DND-41 (cell line): ENCODE data around the gene CCDC167.

Experiments
- ATAC-seq: fragments of 200-7000 bp; cut with Tn5 transposase; 3 replicates; pipeline ENCODE4 v1.9.1; 2021; ENCODE audit warnings: low read depth; ENCODE audit not compliant: insufficient read depth
- DNase-seq: peaks from one replicate; pipeline ENCODE4 v3.0.0-alpha.2; 2020
- H2AFZ ChIP-seq: 2 replicates; pipeline ENCODE4 v1.6.0; 2012; ENCODE audit warnings: low read depth, low read length
- H3K27ac ChIP-seq: 2 replicates; pipeline ENCODE4 v1.5.1; 2012; ENCODE audit warnings: low read length, inconsistent platforms
- H3K27me3 ChIP-seq: fragments of 200-600 bp; sonication (generic); 2 replicates; pipeline ENCODE4 v1.6.0; 2012; ENCODE audit warnings: low read length, mild to moderate bottlenecking, inconsistent platforms; ENCODE audit not compliant: insufficient read depth, poor library complexity
- H3K36me3 ChIP-seq: 2 replicates; pipeline ENCODE4 v1.5.1; 2012; ENCODE audit warnings: low read length, inconsistent platforms; ENCODE audit not compliant: insufficient read depth
- H3K4me1 ChIP-seq: 2 replicates; pipeline ENCODE4 v1.5.1; 2012; ENCODE audit warnings: mild to moderate bottlenecking, low read length; ENCODE audit not compliant: insufficient read depth
- H3K4me2 ChIP-seq: 2 replicates; pipeline ENCODE4 v1.6.0; 2012; ENCODE audit warnings: mild to moderate bottlenecking, moderate library complexity, low read length, inconsistent platforms; ENCODE audit not compliant: insufficient read depth
- H3K4me3 ChIP-seq, 2 experiments: fragments of 200-600 bp in 1 of 2; shearing (Covaris generic) in 1 of 2; 2 replicates each; pipeline ENCODE4 v1.5.1; 2012 to 2016; ENCODE audit warnings: inconsistent platforms in 2 of 2, low read length in 2 of 2, mild to moderate bottlenecking in 2 of 2, low read depth in 1 of 2, moderate library complexity in 1 of 2
- H3K79me2 ChIP-seq: 2 replicates; pipeline ENCODE4 v1.6.0; 2012; ENCODE audit warnings: low read length, inconsistent platforms; ENCODE audit not compliant: insufficient read depth
- H3K9ac ChIP-seq: 2 replicates; pipeline ENCODE4 v1.6.0; 2012; ENCODE audit warnings: low read depth, mild to moderate bottlenecking, inconsistent platforms, low read length, moderate library complexity
- H3K9me3 ChIP-seq: 2 replicates; pipeline ENCODE4 v1.5.1; 2012; ENCODE audit warnings: low read length, moderate library complexity, mild to moderate bottlenecking, inconsistent platforms; ENCODE audit not compliant: insufficient read depth, severe bottlenecking
- H4K20me1 ChIP-seq: 2 replicates; pipeline ENCODE4 v1.6.0; 2012; ENCODE audit warnings: low read length; ENCODE audit not compliant: insufficient read depth
- CTCF ChIP-seq: IDR thresholded peaks from 2 replicates; pipeline ENCODE4 v1.5.1; 2012; ENCODE audit warnings: borderline replicate concordance, low read length, moderate library complexity, mild to moderate bottlenecking; ENCODE audit not compliant: poor library complexity, severe bottlenecking; ENCODE audit errors: extremely low read depth
- EZH2 ChIP-seq: IDR thresholded peaks from 3 replicates; pipeline ENCODE4 v1.6.1; 2012; ENCODE audit warnings: borderline replicate concordance, low read depth, mild to moderate bottlenecking, moderate library complexity, low read length, inconsistent platforms; ENCODE audit not compliant: severe bottlenecking

The CCDC167 gene

DNA sequence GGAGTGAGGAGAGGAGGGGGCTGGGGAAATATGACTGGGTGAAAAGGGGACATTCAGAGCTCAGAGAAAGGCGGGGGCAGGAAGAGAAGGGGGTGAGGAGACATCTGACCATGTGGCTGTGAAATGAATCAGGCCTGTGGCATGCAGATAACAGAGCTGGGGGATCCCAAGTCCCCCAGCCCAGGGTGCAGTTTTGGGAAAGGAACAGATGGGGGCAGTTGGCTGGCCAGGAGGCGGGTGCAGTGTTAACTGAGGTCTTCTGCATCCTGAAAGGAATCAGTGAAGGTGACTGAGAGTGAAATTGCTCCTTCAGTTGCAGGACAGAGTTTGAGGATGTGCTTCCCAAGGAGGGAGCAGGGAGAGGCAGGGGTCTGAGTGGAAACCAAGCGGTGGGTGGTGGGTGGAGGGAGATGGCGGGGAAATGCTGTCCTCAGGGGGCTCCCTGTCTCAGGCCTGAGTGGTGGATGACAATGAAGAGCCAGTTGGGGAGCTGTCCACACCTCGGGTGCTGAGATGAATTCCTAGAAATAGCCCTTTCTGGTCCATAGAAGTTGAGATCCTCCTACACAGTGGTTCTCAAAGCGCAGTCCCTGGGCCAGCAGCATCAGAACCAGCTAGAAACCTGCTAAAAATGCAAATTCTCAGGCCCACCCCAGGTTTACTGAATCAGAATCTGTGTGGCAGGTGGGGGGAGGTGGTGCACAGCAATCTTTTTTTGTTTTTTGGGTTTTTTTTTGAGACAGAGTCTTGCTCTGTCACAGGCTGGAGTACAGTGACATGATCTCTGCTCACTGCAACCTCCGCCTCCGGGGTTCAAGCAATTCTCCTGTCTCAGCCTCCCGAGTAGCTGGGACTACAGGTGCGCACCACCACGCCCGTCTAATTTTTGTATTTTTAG, 26.0 kb upstream of the CCDC167 start:
- no peaks in the 10 kb centered on the region for H3K79me2 ChIP-seq
- no peak overlapping the region for H2AFZ ChIP-seq
- no peak overlapping the region for H3K27ac ChIP-seq
- H4K20me1 ChIP-seq, result 0 out of 2 replicates have a peak, but pooled peaks cover 2% of the 10 kb centered on the region
- no peak overlapping the region for H3K4me3 ChIP-seq
- peaks cover 2% of the 10 kb centered on the region for H3K27me3 ChIP-seq
- ATAC-seq, result peak; percentile 48; the same call in 2 of the 3 replicates
- H3K36me3 ChIP-seq, result no peaks in the 10 kb centered on the region
- no peak overlapping the region for H3K9ac ChIP-seq
- TF ChIP-seq EZH2 (no peak), CTCF (no peak)
- no peak overlapping the region for H3K4me2 ChIP-seq
- no peaks in the 10 kb centered on the region for H3K9me3 ChIP-seq
- H3K4me1 ChIP-seq, result peaks cover 6% of the 10 kb centered on the region
- peak; percentile 49 for DNase-seq

- Histone ChIP-seq H3K9ac (no peak overlapping the region), H3K27me3 (peaks cover 2% of the 10 kb centered on the region), H2AFZ (no peak overlapping the region), H3K4me1 (peaks cover 9% of the 10 kb centered on the region), H3K9me3 (no peaks in the 10 kb centered on the region), H3K27ac (no peak overlapping the region), H3K4me3 (no peak overlapping the region), H3K36me3 (no peaks in the 10 kb centered on the region), H3K79me2 (no peaks in the 10 kb centered on the region), H4K20me1 (0 out of 2 replicates have a peak, but pooled peaks cover 2% of the 10 kb centered on the region), H3K4me2 (no peak overlapping the region)
- TF ChIP-seq CTCF, result no peak
- TF ChIP-seq EZH2, result no peak
- DNase-seq (no peak), ATAC-seq (no peak)
These were observed 25.3 kb upstream of the CCDC167 start for GRCh38 chr6:37524970-37525318.

DNA sequence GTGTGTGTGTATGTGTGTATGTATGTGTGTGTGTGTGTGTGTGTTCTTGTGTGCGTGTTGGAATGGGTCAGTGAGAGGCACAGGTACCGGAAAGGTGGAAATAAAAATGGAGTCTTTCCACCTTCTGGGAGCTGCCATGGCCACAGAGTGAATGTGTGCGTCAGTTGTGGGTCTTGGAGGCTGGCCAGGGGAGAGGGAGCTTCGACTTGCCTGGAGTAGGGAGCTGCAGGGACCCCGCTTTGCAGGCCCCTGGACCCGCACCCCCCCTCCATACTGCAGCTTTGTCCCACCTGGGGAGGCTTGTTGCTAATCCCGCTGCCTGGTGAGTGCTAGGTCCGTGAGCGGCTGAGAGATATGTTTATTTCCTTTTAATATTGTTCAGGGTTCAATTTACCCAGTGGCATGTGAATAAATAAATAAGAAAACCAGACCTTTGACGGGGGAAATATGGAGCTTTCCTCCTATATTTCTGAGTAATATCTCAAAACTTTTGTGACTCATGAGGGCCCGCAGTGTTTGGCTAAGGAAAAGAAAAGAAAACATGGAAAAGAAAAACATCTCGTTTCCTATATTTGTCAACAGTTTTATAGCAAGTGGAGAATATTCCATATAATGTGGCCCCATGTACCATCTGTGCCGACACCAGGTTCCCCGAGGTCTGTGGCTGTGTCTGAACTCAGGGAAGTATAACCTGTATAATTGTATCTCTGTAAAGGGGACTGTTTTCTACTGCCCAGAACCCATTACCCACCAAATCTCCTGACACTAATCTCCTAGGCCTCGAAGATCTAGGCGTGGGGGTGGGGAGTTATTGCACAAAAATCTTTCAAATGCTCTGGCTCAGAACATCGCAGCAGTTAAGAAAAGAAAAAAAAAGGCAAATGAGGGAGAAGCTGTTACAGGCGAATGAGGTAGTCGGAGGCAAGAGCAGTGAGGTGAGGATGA, 24.6 kb upstream of the CCDC167 start:
- H3K27ac ChIP-seq, result no peak overlapping the region
- H3K4me1 ChIP-seq, result peaks cover 9% of the 10 kb centered on the region
- 0 out of 2 replicates have a peak, but pooled peaks cover 2% of the 10 kb centered on the region for H4K20me1 ChIP-seq
- no peaks in the 10 kb centered on the region for H3K36me3 ChIP-seq
- TF ChIP-seq EZH2 (no peak), CTCF (no peak)
- no peaks in the 10 kb centered on the region for H3K79me2 ChIP-seq
- no peaks in the 10 kb centered on the region for H3K9me3 ChIP-seq
- no peak for DNase-seq
- no peak for ATAC-seq
- no peak overlapping the region for H3K4me3 ChIP-seq
- H2AFZ ChIP-seq, result no peak overlapping the region
- H3K4me2 ChIP-seq, result no peak overlapping the region
- no peaks in the 10 kb centered on the region for H3K27me3 ChIP-seq
- no peak overlapping the region for H3K9ac ChIP-seq
